Upper lobe of left lung (tissue), 4 donors: ENCODE results near the gene TBC1D1.

ENCODE experiments used
- CTCF ChIP-seq, 6 experiments: fragments of 450-650 bp in 4 of 6; fragments of 200-600 bp in 2 of 6; sonication (generic) in 2 of 6; IDR thresholded peaks; one replicate each; pipeline ENCODE4 v1.5.1; 2016 to 2019; ENCODE audit warnings: antibody characterized with exemption in 6 of 6
- EP300 ChIP-seq, 4 donors: sonication (generic); formaldehyde crosslinking; IDR thresholded peaks; one replicate each; pipeline ENCODE4 v1.5.1; 2017; ENCODE audit warnings: antibody characterized with exemption in 4 of 4, control low read depth in 2 of 4
- POLR2A ChIP-seq, 4 donors: fragments of 450-650 bp; IDR thresholded peaks; one replicate each; pipeline ENCODE4 v1.5.1; 2016 to 2017; ENCODE audit warnings: antibody characterized with exemption in 4 of 4, mild to moderate bottlenecking in 2 of 4
- POLR2AphosphoS5 ChIP-seq, 2 donors: sonication (generic); formaldehyde crosslinking; IDR thresholded peaks; one replicate each; pipeline ENCODE4 v1.5.1; 2017; ENCODE audit warnings: antibody characterized with exemption in 2 of 2

GRCh38 chr4:38136604-38137003 is 245.7 kb downstream of the TBC1D1 start:
- TF ChIP-seq POLR2AphosphoS5 (IDR thresholded peaks at IDR 0.05) (no peak), POLR2A (IDR thresholded peaks at IDR 0.05) (no peak), CTCF (IDR thresholded peaks at IDR 0.05) (no peak), EP300 (IDR thresholded peaks at IDR 0.05) (no peak)
